ENCODE measurements around the gene SLC5A5. TPM values are rescaled to one million over a fixed set of nuclear protein-coding genes. Genes with fewer than 3 reads are reported as not detected.

The SLC5A5 gene
- total RNA-seq, 1 experiment from 2014 or later: 1.8 TPM

GRCh38 chr19:17860331-17860992, 11.3 kb upstream of the SLC5A5 start:
- Histone ChIP-seq H4K8ac (replicated peaks; ENCODE audit: insufficient read length, low read depth, low read length) (no peak overlapping the region), H3K4ac (ENCODE audit: low read depth, low read length) (peak overlapping the region; percentile 13; the same call in 1 of the 2 replicates), H2BK15ac (ENCODE audit: low read depth, low read length) (no peak overlapping the region), H3K4me1 (ENCODE audit: insufficient read depth, low read length) (no peaks in the 10 kb centered on the region), H4K91ac (ENCODE audit: insufficient read length, low read depth, low read length) (no peak overlapping the region), H3K9ac (ENCODE audit: extremely low read depth, insufficient read length, low read length) (peak overlapping the region; percentile 99), H3K27ac (ENCODE audit: insufficient read length, low read depth, low read length) (peak overlapping the region; percentile 37), H2AFZ (ENCODE audit: low read length) (no peak overlapping the region), H3K79me2 (ENCODE audit: insufficient read depth, low read length) (peaks cover 16% of the 10 kb centered on the region; the same call in 1 of the 2 replicates), H4K20me1 (ENCODE audit: control insufficient read depth, insufficient read depth, insufficient read length) (no peaks in the 10 kb centered on the region), H3K23me2 (ENCODE audit: insufficient read length, low read depth, low read length, poor library complexity, severe bottlenecking) (peaks cover 4% of the 10 kb centered on the region), H3K56ac (ENCODE audit: insufficient read length, low read depth, low read length) (no peak overlapping the region), H3K9me3 (ENCODE audit: control insufficient read depth, low read depth, low read length) (no peaks in the 10 kb centered on the region), H3K18ac (ENCODE audit: insufficient read length, low read depth, low read length) (peak overlapping the region; percentile 71), H3T11ph (ENCODE audit: low read length) (no peak overlapping the region), H2BK20ac (ENCODE audit: low read depth, low read length, poor library complexity, severe bottlenecking) (no peak overlapping the region), H3K27me3 (ENCODE audit: insufficient read depth, low read length) (no peaks in the 10 kb centered on the region), H3K14ac (ENCODE audit: insufficient read depth, low read length) (peak overlapping the region; percentile 91), H4K5ac (ENCODE audit: insufficient read length, low read depth, low read length) (no peak overlapping the region), H2BK120ac (ENCODE audit: low read depth, low read length, poor library complexity, severe bottlenecking) (no peak overlapping the region), H2BK12ac (ENCODE audit: insufficient read length, low read depth, low read length) (no peak overlapping the region), H3K4me2 (ENCODE audit: insufficient read depth, insufficient read length, low read length) (peak overlapping the region; percentile 100), H3K79me1 (ENCODE audit: insufficient read depth, low read depth, low read length, poor library complexity, severe bottlenecking) (peaks cover 7% of the 10 kb centered on the region), H2AK5ac (ENCODE audit: insufficient read length, low read length) (no peak overlapping the region), H3K23ac (ENCODE audit: insufficient read length, low read depth, low read length) (no peak overlapping the region), H2BK5ac (ENCODE audit: insufficient read length, low read length) (no peak overlapping the region)
- Mint-ChIP-seq H3K4me3 (peak overlapping the region; percentile 99 to 100), H3K27ac (peak overlapping the region; percentile 96 to 99 (median 97); a peak in 6 of 7 replicates), H3K4me1 (peaks cover 13 to 26% of the 10 kb centered on the region in 2 experiments), H3K9me3 (peaks cover 0 to 2% of the 10 kb centered on the region in 2 experiments; a peak in 2 of 5 replicates), H3K36me3 (ENCODE audit: insufficient read depth in 1 of 3, low read depth in 3 of 3) (peaks cover 40 to 60% (median 50%) of the 10 kb centered on the region in 3 experiments), H3K27me3 (ENCODE audit: low read depth) (peaks cover 2% of the 10 kb centered on the region)
- DNase-seq: no peak
- no CpG with 5 or more reads among the region's 22 CpGs for WGBS (ENCODE audit: extremely low coverage, insufficient read length, low lambda C conversion rate)
- TF ChIP-seq, protein P1, sequence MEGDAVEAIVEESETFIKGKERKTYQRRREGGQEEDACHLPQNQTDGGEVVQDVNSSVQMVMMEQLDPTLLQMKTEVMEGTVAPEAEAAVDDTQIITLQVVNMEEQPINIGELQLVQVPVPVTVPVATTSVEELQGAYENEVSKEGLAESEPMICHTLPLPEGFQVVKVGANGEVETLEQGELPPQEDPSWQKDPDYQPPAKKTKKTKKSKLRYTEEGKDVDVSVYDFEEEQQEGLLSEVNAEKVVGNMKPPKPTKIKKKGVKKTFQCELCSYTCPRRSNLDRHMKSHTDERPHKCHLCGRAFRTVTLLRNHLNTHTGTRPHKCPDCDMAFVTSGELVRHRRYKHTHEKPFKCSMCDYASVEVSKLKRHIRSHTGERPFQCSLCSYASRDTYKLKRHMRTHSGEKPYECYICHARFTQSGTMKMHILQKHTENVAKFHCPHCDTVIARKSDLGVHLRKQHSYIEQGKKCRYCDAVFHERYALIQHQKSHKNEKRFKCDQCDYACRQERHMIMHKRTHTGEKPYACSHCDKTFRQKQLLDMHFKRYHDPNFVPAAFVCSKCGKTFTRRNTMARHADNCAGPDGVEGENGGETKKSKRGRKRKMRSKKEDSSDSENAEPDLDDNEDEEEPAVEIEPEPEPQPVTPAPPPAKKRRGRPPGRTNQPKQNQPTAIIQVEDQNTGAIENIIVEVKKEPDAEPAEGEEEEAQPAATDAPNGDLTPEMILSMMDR (conservative IDR thresholded peaks at IDR 0.05): no peak

Data from H9 (cell line).